Measurements from ENCODE around the gene NPC1.

DNA sequence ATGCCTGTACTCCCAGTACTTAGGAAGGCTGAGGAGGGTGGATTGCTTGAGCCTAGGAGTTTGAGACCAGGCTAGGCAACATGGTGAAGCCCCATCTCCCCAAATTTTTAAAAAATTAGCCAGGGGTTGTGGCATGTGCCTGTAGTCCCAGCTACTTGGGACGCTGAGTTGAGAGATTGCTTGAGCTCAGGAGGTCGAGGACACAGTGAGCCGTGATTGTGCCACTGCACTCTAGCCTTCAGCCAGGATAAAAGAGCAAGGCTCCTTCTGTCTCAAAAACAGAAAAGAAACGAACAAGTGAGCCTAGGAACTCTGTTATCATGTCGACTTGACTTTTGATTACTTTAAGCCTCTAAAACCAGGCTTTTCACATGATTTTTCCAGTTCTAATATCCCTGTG lies 13.7 kb downstream of the NPC1 start:
- TF ChIP-seq, protein P1, sequence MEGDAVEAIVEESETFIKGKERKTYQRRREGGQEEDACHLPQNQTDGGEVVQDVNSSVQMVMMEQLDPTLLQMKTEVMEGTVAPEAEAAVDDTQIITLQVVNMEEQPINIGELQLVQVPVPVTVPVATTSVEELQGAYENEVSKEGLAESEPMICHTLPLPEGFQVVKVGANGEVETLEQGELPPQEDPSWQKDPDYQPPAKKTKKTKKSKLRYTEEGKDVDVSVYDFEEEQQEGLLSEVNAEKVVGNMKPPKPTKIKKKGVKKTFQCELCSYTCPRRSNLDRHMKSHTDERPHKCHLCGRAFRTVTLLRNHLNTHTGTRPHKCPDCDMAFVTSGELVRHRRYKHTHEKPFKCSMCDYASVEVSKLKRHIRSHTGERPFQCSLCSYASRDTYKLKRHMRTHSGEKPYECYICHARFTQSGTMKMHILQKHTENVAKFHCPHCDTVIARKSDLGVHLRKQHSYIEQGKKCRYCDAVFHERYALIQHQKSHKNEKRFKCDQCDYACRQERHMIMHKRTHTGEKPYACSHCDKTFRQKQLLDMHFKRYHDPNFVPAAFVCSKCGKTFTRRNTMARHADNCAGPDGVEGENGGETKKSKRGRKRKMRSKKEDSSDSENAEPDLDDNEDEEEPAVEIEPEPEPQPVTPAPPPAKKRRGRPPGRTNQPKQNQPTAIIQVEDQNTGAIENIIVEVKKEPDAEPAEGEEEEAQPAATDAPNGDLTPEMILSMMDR (IDR thresholded peaks at IDR 0.05) = no peak
- no peak for TF ChIP-seq POLR2A (IDR thresholded peaks at IDR 0.05)
